ENCODE results near the gene FANCI. TPM values are rescaled to one million over a fixed set of nuclear protein-coding genes. Genes with fewer than 3 reads are reported as not detected.
A peak's percentile ranks its signal among the peaks of the same experiment; 100 is the strongest.

FANCI gene
- 10 to 100 TPM in 6 of 7 donors, 1 to 10 TPM in 1; 8.3 to 19.4 (median 15.7) TPM for total RNA-seq
- polyA plus RNA-seq: 1 to 10 TPM; 4.4 to 5.2 (median 4.8) TPM
- long read RNA-seq, donor 1, partial matches to known transcripts: 0 of 1 reads
- long read RNA-seq, donor 1, other reads (novel, unspliced or antisense): 0 of 1 reads
- long read RNA-seq, donor 2: 0 reads

GRCh38 chr15:89243691-89244573 lies at the start of gene FANCI:
Gene FANCI, plus strand, starts transcription at chr15:89243979. Its CDS starts 3,669 bp downstream, at chr15:89247648.
- Histone ChIP-seq H3K4me3 (peak within 1 kb of the TSS; percentile 68 to 98 (median 85)), H3K9me3 (peaks cover 0 to 7% (median 2%) of the 10 kb centered on the region in 8 donors), H3K27ac (peak within 1 kb of the TSS in 7 of 8 donors; percentile 41 to 90 (median 63)), H3K4me1 (peaks cover 8 to 37% (median 18%) of the 10 kb centered on the region in 6 donors), H3K27me3 (replicated peaks in 1 of 7) (no peaks in the 10 kb centered on the region), H3K36me3 (peaks cover 0 to 18% (median 3%) of the 10 kb centered on the region in 6 donors)
- peak; percentile 99 for DNase-seq
- WGBS, 5 donors: 0% methylated on average over 59 to 69 of the region's 69 CpGs
- intact Hi-C loops (cut with DNase I; ENCODE audit: low total_unique reads): no loop called here
- TF ChIP-seq POLR2A (IDR thresholded peaks at IDR 0.05) (peak in 1 of 3 donors; percentile 44), POLR2AphosphoS5 (IDR thresholded peaks at IDR 0.05) (peak; percentile 88 to 92 (median 89))
- TF ChIP-seq, protein P1, sequence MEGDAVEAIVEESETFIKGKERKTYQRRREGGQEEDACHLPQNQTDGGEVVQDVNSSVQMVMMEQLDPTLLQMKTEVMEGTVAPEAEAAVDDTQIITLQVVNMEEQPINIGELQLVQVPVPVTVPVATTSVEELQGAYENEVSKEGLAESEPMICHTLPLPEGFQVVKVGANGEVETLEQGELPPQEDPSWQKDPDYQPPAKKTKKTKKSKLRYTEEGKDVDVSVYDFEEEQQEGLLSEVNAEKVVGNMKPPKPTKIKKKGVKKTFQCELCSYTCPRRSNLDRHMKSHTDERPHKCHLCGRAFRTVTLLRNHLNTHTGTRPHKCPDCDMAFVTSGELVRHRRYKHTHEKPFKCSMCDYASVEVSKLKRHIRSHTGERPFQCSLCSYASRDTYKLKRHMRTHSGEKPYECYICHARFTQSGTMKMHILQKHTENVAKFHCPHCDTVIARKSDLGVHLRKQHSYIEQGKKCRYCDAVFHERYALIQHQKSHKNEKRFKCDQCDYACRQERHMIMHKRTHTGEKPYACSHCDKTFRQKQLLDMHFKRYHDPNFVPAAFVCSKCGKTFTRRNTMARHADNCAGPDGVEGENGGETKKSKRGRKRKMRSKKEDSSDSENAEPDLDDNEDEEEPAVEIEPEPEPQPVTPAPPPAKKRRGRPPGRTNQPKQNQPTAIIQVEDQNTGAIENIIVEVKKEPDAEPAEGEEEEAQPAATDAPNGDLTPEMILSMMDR (IDR thresholded peaks at IDR 0.05 in 8 of 11, conservative IDR thresholded peaks at IDR 0.05 in 3 of 11): peak; percentile 12 to 71 (median 51)

DNA sequence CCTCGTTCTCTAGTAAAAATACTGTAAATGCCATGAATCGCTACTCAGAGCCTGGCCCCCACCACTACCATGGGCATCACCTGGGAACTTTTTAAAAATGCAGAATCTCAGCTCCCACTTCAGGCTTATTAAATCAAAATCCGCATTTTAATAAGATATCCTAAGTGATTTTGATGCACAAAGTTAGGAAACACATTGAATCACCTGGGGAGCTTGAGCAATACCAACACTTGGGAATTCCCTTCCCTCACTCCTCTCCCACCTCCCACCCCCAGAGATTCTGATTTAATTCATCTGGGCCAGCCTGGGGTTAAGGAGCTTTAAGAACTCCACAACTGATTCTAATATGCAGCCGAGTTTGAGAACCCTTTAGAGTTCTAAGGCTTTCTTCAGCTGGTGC lies 49.2 kb upstream of the FANCI start:
- H3K27ac ChIP-seq: no peak overlapping the region
- H3K4me3 ChIP-seq: no peak overlapping the region
- no peak for DNase-seq
- H3K4me1 ChIP-seq: peaks cover 0 to 15% (median 3%) of the 10 kb centered on the region in 6 donors
- H3K9me3 ChIP-seq: no peaks in the 10 kb centered on the region
- TF ChIP-seq POLR2A (IDR thresholded peaks at IDR 0.05) (no peak), POLR2AphosphoS5 (IDR thresholded peaks at IDR 0.05) (no peak)
- TF ChIP-seq, protein P1 (IDR thresholded peaks at IDR 0.05 in 8 of 11, conservative IDR thresholded peaks at IDR 0.05 in 3 of 11): no peak
- no peaks in the 10 kb centered on the region for H3K27me3 ChIP-seq (replicated peaks in 1 of 7)
- intact Hi-C loops (cut with DNase I; ENCODE audit: low total_unique reads): no loop called here
- WGBS, 5 donors: 81 to 99% (median 93%) methylated on average over 4 of the region's 4 CpGs
- H3K36me3 ChIP-seq: peaks cover 0 to 100% (median 69%) of the 10 kb centered on the region in 6 donors

- no peak overlapping the region for H3K4me3 ChIP-seq
- no peak for DNase-seq
- peaks cover 0 to 20% (median 3%) of the 10 kb centered on the region in 6 donors for H3K4me1 ChIP-seq
- H3K9me3 ChIP-seq: no peaks in the 10 kb centered on the region
- 83 to 93% (median 91%) methylated on average over 8 of the region's 8 CpGs for WGBS, 5 donors
- H3K27ac ChIP-seq: no peak overlapping the region
- H3K36me3 ChIP-seq: peaks cover 0 to 100% (median 63%) of the 10 kb centered on the region in 6 donors
- intact Hi-C loops (cut with DNase I; ENCODE audit: low total_unique reads): no loop called here
- TF ChIP-seq, protein P1 (IDR thresholded peaks at IDR 0.05 in 8 of 11, conservative IDR thresholded peaks at IDR 0.05 in 3 of 11): no peak
- TF ChIP-seq POLR2A (IDR thresholded peaks at IDR 0.05): no peak
- no peak for TF ChIP-seq POLR2AphosphoS5 (IDR thresholded peaks at IDR 0.05)
- no peaks in the 10 kb centered on the region for H3K27me3 ChIP-seq (replicated peaks in 1 of 7)
These were observed 47.9 kb upstream of the FANCI start for GRCh38 chr15:89195836-89196235.

DNA sequence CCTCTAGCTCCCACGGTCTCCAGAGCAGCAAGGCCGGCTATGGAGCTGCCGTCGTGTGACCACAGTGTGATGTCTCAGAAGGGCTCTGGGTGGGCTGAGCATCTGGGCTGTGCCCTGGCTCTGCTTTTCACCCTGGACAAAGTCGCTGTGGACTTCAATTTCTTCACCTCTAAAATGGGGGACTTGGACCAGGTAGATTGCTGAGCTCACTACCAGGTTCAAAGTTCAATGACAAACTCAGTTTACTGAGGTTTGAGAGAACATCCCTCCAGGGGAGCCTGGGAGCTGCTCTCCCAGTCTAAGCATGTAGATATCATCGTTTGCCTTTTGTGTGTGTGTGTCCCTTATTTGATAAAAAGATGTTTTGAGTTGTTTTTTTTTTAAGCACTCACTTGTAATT lies 47.5 kb upstream of the FANCI start:
- TF ChIP-seq POLR2A (IDR thresholded peaks at IDR 0.05): no peak
- TF ChIP-seq, protein P1 (IDR thresholded peaks at IDR 0.05 in 8 of 11, conservative IDR thresholded peaks at IDR 0.05 in 3 of 11): no peak
- no peak overlapping the region for H3K4me3 ChIP-seq
- peaks cover 0 to 20% (median 3%) of the 10 kb centered on the region in 6 donors for H3K4me1 ChIP-seq
- intact Hi-C loops (cut with DNase I; ENCODE audit: low total_unique reads): no loop called here
- H3K27me3 ChIP-seq (replicated peaks in 1 of 7): no peaks in the 10 kb centered on the region
- peak overlapping the region in 1 of 8 donors; percentile 61 for H3K27ac ChIP-seq
- H3K9me3 ChIP-seq: no peaks in the 10 kb centered on the region
- no peak for DNase-seq
- H3K36me3 ChIP-seq: peaks cover 0 to 100% (median 61%) of the 10 kb centered on the region in 6 donors
- 91 to 98% (median 94%) methylated on average over 6 of the region's 6 CpGs for WGBS, 5 donors
